GM12892 (cell line): ENCODE results near the gene FNIP2.
"Not testable (repeated sequence)": the region's sequence is repeated elsewhere in the genome, so short reads cannot be mapped to it uniquely, and the experiment has no call there.

Source experiments
- DNase-seq: peaks from one replicate; pipeline ENCODE4 v3.0.0; 2011; ENCODE audit not compliant: insufficient read length
- FAIRE-seq: peaks from 2 replicates; lab custom pipeline; 2011; peaks lifted over from hg19 to GRCh38; lab: Jason Lieb, UNC
- POLR2A ChIP-seq: IDR thresholded peaks from 2 replicates; pipeline ENCODE4 v1.6.1; 2011; ENCODE audit warnings: low read depth, low read length, control low read depth
- POLR2AphosphoS5 ChIP-seq: IDR thresholded peaks from 2 replicates; pipeline ENCODE4 v1.6.1; 2011; ENCODE audit warnings: low read depth, low read length, control low read depth
- TAF1 ChIP-seq: IDR thresholded peaks from 2 replicates; pipeline ENCODE4 v1.6.1; 2011; ENCODE audit warnings: low read depth, mild to moderate bottlenecking, control low read depth, low read length, borderline replicate concordance

The FNIP2 gene

DNA sequence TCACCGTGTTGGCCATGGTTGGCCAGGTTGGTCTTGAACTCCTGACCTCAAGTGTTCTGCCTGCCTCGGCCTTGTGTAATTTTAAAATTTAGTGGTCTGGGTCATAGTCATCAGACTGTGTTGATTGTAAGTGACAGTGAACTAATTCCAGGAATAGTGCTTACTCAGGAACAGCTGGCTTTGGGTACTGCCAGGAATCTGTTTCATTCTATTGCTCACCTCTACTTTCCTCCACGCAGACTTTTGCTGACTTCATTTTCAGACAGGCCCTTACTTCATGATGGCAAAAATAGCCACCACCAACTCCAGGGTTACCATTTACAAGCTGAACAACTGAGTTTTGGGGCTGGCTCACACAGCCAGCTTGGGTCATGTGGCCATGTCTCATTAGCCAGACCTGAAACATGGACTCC is 54.6 kb downstream of the FNIP2 start:
- TF ChIP-seq POLR2AphosphoS5: no peak
- no peak for TF ChIP-seq POLR2A
- TF ChIP-seq TAF1: no peak

GRCh38 chr4:158824425-158825274 is 55.8 kb downstream of the FNIP2 start:
- DNase-seq (no peak), FAIRE-seq (no peak)
- no peak for TF ChIP-seq POLR2AphosphoS5
- TF ChIP-seq TAF1: no peak
- TF ChIP-seq POLR2A: no peak

More for the DNA sequence above, 54.6 kb downstream of the FNIP2 start:
- FAIRE-seq (no peak), DNase-seq (no peak)

DNA sequence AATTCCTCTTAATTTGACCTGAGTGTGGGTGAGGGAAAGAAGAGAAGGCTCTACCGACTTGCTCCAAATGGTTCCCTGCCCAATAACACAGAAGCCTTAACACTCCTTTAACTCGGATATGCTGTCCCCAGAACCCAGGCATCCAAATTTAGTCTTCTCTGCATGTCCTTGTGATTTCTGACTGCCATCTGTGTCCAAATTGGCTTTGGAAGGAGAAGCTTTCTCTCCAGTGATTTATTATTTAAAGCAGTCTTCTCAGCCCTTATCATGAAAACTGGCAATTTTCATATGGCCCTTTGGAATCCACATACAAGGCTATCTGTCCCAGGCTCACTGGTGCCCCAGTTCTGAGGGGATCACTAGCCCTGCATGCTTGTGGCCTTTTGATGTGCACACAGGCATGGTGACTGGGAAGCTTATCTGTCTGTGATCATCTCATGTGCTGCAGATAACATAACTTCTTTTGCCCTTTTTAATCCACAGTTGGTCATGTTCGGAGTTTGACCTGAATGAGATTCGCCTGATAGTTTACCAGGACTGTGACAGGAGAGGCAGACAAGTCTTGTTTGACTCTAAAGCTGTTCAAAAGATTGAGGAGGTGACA is 56.7 kb downstream of the FNIP2 start:
- FAIRE-seq: no peak

GRCh38 chr4:158826057-158826456 is 57.2 kb downstream of the FNIP2 start:
- no peak for FAIRE-seq

More for the DNA sequence above, 56.7 kb downstream of the FNIP2 start:
- DNase-seq: no peak
- TF ChIP-seq TAF1 (no peak), POLR2AphosphoS5 (no peak), POLR2A (no peak)

GRCh38 chr4:158826882-158827281 is 58.1 kb downstream of the FNIP2 start:
- DNase-seq: no peak
- TF ChIP-seq POLR2AphosphoS5: no peak
- TF ChIP-seq TAF1: no peak
- no peak for TF ChIP-seq POLR2A
- no peak for FAIRE-seq

More at GRCh38 chr4:158826057-158826456, 57.2 kb downstream of the FNIP2 start:
- TF ChIP-seq TAF1 (no peak), POLR2AphosphoS5 (no peak), POLR2A (no peak)
- no peak for DNase-seq

GRCh38 chr4:158827543-158827981 is 58.7 kb downstream of the FNIP2 start:
- no peak for FAIRE-seq
- DNase-seq: no peak
- TF ChIP-seq TAF1 (no peak), POLR2AphosphoS5 (no peak), POLR2A (no peak)

DNA sequence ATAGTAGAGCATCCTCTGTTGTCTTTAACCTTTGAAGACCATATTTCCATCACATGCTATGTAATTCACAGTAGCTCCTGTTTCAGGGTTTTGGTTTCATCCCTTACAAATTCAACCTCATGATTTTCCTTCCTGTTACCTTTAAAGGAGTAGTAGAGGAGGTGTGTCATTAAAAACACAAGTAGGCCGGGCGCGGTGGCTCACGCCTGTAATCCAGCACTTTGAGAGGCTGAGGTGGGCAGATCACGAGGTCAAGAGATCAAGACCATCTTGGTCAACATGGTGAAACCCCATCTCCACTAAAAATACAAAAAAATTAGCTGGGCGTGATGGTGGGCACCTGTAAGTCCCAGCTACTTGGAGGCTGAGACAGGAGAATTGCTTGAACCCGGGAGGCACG is 59.3 kb downstream of the FNIP2 start:
- FAIRE-seq, DNase-seq: not testable (repeated sequence)

DNA sequence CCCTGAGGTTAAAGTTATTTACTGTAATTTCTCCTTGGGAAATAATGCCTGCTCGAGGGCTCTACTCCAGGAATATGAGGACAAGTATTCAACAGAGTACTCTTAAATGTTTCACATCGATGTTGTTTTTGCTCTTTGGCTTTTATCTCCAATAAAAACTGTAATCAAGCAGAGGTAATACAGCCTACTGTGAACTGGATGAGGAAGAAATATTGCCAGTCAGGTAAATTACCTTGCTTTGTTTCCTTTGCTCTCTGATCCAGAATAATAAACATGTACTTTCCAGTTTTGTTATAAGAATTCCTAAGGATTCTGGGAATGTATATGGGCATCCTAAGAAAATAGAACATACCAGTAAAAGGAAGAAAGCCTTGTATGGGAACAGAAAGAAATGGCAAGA is 60.4 kb downstream of the FNIP2 start:
- TF ChIP-seq TAF1 (no peak), POLR2A (no peak), POLR2AphosphoS5 (no peak)
- DNase-seq (no peak), FAIRE-seq (no peak)

DNA sequence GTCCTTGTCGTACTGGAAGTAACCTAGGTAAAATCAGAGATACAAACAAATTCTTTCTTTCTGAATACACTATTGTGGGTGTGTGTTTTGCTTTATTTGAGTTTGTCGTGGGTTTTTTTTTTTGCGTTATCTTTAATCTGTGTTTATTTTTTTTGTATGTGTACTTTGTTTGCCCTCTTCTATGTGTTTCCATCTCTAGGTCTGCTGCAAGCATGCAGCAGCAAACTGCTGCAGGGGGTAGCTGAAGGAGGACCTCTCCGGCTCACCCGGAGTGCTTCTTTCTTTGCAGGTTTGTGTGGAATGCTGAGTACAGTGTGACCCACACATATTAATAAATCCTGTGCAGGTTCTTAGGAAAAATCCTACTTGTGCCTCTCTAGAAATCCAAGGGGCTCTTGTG is 64.8 kb downstream of the FNIP2 start:
- DNase-seq (no peak), FAIRE-seq (no peak)
- TF ChIP-seq POLR2AphosphoS5 (no peak), POLR2A (no peak), TAF1 (no peak)

GRCh38 chr4:158835226-158836001 is 66.6 kb downstream of the FNIP2 start:
- TF ChIP-seq POLR2AphosphoS5 (no peak), POLR2A (no peak), TAF1 (no peak)
- FAIRE-seq: no peak
- DNase-seq: no peak

DNA sequence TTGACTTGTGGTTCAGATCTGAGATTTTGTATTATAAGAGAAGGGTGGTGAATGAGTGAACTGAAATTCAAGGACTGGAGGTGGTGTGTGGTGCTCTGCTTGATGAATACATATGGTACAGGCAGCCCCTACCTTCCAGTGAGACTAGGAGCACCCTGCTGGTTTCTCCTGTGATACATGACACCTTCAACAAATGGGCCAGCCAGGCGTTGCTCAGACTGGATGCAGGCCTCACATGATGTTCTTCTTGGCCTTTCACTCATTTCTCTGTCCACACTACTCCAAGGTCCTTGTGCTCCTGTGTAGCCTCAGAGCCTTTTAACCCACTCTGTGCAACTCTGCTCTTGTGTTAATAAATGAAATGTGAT is 67.2 kb downstream of the FNIP2 start:
- FAIRE-seq: no peak

More for the DNA sequence above, 67.2 kb downstream of the FNIP2 start:
- TF ChIP-seq POLR2A: no peak
- no peak for TF ChIP-seq POLR2AphosphoS5
- TF ChIP-seq TAF1: no peak
- no peak for DNase-seq
